GM19455 (cell line): Measurements from ENCODE around the gene DCTD.

ENCODE experiments used
- ATAC-seq: cut with Tn5 transposase; IDR thresholded peaks from one replicate; pipeline ENCODE4 v1.9.1; 2021; ENCODE audit not compliant: unreplicated experiment

DCTD gene

DNA sequence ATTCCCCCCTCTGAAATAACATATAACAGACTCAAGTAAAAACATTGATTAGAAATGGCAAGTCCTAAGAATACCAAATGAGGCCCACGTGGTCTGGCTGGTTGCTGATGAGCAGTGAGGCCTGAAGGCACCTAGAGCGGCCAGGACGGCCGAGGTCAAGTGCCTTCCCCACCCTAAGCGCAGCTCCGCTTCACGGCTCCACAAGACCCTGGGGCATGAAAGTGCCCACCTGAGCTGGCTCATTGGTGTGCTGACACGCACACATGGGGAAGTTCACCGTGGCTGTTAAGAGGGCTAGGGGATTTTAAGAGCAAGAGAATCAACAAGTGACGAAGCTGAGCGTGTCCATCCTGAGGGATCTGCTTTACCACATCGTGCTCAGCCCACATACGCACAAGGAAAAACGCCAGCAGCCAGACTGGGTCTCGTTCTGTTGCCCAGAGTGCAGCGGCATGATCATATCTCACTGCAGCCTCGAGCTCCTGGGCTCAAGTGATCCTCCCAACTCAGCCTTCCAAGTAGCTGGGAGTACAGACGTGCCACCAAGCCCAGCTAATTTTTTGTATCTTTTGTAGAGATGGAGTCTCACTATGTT, 22.4 kb downstream of the DCTD start:
- ATAC-seq, result no peak

DNA sequence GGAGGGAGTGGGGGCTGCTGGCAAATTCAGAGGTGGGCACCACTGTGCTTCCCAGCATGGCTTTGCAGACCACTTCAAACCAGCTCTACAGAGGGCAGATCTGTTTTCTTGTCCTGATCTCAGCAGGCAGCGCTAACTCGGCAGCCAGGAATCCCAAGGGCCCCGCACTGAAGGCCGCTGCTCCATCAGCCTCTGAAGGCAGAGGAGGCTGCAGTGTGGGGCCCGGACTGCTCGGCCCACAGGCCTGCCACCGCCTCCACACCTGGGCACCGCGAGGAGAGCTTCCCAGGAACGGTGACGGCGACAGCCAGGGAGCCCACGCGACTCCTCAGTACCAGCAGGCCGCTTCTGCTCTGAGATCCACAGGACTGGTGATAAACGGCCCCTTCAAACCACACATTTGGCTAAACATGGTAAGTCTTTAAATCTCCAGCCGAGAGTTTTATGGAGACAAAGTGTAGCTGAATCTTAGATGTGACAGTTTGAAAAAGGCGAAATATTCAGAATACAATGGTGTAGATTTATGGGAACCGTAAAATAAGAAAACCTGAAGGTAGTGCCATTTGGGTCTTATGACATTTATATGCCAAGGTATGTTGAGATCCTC, 23.6 kb downstream of the DCTD start:
- ATAC-seq, result no peak

DNA sequence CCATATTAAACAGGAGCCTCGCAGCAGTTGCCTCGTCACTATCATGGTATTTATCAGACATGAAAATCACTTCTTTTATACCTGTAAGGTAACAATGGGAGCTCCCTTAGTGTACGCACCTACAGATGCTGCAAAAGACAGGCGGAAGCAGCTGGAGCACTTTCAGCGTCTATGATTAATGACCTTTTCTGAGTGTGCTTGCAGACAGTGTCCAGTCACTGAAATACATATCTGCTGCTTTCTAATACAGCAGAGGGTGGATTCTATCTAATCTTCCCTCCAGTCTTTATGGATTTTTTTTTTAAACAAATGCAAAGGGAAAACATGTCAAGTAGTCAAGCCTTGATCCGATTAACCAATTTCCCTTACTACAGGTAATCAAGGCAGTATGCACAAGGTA, 24.1 kb downstream of the DCTD start:
- no peak for ATAC-seq

DNA sequence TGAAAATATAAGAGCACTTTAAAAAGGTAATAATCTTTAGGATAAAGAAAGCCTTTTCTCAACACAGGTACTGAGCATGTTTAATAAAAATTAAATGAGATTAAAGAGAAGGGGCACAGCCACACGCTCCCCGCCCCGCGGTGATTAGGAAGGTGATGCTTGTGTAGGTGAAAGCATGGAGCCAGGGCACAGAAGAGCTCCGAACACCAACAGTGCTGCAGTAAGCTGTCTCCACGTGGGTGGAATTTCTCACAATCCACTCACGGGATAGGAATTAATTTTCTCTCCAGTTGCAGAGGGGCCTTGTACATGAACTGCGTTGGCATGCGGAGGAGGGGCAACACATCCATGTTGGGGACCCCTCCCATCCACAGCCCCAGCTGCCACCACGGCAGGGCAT, 27.0 kb downstream of the DCTD start:
- ATAC-seq, result no peak

DNA sequence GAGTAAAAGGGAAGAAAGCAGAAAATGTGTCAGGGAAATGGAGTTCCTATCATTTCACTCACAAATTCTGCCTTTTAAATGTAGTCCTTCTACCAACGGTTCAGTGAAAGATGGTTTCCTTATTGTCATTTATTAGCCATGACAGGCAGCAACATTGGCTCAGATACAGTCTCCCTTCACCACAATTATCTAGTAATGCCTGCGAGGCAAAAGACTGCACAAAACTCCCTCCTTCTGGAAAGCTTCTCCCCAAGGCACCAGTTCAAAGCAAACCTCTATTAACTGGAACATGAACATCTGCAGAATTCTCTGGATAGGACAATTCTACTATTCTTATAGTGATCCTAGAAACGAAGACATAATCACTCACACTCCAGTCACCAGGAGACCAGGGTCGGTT, 28.3 kb downstream of the DCTD start:
- no peak for ATAC-seq

DNA sequence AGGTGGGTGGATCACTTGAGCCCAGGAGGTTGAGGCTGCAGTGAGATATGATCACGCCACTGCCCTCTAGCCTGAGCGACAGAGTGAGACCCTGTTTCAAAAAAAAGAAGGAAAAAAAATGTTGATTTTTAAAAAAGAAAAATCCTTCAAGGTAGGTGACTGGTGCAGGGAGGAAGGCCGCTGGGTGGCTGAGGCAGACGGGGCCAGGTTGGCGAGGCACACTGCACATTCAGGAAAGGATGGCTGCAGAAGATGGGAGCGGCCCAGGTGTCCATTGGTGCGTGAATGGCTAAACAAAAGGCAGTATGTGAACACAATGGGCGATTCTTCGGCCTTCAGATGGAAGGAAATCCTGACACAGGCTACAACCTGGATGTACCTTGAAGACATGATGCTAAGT, 30.4 kb downstream of the DCTD start:
- ATAC-seq, result no peak

DNA sequence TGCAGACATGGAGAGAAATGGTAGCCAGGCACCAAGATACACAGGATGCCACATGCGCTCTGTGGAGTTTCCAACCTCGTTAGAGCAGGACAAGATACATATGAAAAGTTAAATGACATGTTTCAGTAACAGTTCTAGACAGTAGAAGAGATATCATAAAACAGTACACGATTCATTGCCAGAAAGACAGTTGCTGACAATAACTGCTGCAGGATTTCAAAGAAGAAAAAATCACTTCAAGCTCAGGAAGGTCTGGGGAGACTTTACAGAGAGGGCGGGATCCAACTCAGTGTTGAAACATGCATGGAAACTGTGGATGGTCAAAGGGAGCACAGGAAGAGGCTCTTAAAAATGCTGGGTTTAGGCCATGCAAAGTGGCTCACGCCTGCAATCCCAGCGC, 31.0 kb downstream of the DCTD start:
- no peak for ATAC-seq

DNA sequence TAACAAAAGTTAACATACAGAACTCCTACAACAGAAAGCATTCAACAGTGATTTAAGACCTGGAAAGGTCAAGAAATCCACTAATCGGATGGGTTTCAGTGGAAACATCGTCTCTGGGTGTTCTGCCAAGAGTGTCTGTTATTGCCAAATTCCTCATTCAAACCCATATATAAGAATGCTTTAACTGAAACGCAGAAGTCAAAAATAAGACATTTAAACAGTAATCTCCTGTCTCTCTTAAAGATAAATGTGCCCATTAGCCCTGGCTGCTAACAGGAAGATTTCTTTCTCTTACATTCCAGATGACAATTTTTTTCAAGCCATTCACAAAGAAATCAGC, 31.5 kb downstream of the DCTD start:
- ATAC-seq, result no peak

DNA sequence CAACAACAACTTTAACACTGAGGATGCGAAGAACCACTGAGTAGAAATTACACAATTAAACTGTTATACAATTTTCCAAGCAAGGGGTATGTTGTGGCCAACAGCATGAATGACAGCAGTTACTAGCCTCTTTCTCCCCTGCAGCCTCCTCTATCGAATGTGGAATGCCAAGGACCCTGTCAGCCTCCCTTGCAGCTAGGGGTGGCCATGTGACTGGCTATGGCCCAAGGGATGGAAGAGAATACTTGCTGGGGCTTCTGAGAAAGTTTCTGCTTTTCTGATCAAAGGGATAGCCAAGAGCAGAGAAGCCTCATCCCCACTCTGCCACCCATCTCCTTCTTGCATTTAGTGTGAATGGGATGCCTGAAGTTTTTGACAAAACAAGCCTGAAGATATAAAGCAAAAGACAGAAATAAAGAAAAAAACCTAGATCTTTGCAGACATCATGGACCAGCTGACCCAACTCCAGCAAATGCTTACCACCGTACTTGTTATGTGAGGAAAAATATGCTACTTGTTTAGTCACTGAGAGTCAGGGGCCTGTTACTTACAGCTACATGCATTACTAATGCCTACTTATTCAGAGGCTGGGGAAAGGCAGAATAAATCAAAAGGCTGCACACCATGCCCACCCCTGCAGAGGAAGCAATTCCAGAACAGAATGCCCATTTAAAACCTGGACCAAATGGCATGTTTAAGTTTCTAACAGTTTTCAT, 32.0 kb downstream of the DCTD start:
- no peak for ATAC-seq

DNA sequence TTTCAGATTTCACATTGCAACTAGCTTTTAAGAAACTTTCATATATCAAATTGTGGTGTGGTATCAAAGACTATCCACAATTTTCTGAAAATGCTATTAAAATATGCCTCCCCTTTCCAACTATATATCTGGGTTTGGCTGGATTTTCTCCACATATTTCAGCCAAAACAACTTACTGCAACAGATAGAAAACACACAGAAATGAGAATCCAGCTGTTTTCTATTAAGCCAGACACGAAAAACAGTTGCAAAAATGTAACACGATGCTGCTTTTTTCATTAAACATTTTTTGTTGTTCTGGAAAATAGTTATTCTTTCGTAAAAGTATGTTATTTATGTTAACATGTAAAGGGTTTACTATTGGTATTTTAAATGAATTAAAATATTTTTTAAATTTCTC, 33.1 kb downstream of the DCTD start:
- no peak for ATAC-seq

DNA sequence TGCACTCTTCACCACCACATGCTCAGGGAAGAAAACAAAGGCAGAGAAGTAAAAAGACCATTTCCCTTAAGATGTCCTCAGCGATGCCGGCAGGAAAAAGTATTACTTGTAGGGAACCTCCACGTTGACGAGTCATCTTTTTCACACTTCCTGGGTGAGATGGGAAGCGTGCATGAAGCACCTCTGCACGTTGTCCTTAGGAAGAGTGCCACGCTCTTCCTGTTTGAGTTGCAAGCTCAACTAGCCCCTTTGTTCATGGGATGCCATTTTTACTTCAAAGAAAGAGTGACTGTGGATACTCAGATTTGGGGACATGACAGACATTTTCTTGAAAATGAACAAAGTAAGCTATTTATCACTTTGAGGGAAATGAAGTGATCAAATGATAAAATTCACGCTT, 33.8 kb downstream of the DCTD start:
- no peak for ATAC-seq

DNA sequence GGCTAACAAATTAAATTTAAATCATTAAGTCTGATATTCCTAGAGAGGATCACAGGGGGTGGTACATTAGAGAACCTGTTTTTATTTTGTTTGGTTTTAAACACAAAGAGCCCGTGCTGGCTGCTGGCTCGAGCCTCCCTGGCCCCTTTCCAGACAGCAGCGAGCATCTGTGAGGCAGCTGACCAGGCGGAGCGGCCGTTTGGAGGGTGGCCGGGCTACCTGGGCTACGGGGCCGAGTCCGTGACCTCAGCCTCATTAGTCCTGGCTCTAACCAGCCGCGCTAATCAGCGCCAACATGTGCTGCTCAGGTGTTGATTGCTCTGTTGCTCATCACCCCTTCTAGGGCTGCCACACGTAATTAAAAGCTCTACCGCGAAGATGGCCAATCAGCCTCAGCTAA, 35.3 kb downstream of the DCTD start:
- ATAC-seq, result no peak

DNA sequence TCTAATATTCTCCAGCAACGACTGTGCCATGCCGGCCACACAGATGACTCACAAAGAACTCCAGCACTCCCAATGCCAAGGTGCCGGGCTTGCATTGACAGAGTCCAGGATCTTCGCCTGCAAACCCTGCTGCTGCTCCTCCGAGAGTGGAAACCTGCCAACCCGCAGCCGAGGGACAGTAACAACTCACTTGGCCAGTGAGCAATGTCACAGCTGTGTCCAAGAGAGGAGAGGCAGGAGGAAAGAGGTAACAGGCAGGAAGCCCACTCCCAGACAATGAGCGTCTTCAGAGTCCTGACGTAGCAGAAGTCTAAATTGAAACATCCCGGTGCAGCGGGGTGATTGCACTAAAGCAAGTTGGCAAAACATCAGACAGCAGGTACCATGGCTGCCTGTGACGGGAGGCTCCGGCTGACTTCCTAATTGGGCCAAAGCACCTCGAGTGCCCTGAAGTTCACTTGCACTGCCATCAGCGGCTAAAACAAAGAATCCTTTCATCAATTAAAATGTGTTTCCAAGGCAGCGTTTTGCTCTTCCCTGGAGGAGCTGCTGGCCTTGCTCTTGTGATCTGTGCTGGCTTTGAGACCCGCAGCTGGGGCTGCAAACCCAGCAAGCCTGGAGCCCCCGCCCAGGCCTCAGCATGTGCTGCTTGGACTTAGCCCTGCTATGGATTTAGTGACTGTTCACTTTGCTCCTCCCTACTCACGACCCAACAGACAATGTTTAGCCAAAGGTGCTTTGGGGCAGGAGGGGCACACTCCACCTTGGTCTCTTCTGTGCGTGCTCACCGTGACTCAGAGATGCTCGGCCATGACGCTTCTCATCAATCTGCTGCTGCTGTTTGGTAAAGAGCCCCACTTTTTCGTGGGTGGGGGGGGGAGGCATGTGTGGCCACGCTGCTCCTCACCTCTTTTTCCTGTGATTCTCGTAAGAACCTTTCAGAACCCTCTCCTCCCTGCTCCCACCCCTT, 36.5 kb downstream of the DCTD start:
- ATAC-seq, result no peak

DNA sequence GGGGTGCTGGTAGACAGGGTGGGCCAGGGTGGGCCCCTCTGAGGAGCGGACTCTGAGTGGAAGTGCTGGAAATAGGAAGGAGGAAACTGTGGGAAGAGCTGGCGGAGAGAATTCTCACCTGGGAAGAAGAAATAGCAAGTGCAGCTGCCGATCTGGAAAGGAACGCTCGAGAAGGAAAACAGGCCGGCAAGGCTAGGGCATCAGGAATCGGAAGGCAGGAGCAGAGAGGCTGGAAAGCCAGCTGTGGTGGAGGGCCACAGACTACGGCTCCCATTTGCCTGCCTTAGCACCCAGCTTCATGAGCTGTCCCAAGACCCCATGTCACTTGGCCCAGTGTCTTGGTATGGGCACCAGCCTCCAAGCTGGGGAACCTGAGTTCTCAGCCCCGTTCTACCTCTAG, 37.3 kb downstream of the DCTD start:
- ATAC-seq, result no peak

DNA sequence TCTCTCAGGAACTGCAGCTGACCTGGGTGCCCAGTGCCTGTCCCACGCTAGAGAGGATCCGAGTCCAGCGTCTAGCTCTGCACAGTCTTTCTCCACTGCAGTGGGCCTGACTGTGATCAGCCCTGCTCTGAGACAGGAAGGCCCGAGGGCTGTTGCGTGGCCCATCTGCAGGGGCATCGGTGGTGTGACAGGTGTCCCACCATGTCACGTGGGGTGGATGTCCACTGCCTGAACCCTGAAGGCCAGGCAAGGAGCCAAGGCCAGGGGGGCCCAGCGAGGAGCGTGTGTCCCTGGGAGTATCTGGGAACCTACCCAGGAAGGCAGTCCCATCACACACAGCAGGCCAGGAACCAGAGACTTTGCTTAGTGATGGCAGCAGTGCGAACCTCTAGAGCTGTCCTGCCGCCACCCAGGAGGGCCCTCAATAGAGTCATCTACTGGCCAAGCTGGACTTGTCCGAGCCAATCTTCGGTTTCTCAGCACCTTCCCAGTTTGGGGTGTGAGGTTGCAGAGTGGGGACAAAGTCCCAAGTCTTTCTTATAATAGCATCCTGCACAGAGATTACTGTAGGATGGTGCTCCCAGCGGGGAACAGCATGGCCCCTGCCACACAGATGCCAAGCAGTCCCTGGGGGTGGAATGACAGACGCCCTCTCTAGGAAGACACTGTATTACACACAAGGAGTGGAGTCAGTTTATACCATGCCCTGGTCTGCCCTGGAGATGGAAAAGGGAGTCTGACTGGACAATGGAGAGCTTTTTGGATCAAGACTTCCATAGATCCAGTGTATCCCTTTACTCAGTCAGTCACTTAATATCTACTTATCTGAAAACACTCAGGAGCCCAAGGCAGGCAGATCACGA, 38.3 kb downstream of the DCTD start:
- no peak for ATAC-seq

DNA sequence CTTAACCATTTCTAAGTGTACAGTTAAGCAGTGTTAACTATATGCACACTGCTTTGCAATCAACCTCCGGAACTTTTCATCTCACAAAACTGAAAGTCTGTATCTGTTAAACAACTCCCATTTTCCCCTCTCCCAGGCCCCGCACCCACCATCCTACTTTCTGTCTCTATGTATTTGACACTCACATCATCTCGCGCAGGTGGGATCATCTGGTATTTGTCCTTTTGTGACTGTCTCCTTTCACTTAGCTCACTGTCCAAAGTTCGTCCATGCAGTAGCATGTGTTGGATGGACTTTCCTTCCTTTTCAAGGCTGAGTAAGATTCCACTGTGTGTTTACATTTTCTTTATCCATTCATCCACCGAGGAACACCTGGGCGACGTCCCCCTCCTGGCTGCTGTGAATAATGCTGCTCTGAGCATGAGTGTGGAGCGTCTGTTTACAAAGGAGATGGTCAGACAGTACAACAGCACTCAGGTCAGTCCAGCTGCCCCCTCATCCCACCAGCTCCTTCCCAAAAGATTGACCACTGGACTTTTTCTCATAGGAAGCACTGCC, 39.8 kb downstream of the DCTD start:
- no peak for ATAC-seq

DNA sequence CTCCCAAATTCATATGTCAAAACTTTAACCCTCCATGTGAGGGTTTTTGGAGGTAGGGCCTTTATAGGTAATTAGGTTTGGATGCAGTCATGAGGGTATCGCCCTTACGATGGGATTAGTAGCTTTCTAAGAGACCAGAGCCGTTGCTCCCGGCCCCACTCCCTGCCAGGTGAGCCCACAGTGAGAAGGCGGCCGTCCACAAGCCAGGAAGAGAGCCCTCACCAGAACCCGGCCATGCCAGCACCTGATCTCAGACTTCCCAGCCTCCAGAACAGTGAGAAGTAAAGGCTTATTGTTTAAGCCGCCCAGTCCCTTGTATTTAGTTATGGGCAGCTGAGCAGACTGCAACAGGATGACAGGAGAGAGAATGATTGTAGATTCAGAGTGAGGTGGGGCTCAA, 40.8 kb downstream of the DCTD start:
- ATAC-seq, result no peak

DNA sequence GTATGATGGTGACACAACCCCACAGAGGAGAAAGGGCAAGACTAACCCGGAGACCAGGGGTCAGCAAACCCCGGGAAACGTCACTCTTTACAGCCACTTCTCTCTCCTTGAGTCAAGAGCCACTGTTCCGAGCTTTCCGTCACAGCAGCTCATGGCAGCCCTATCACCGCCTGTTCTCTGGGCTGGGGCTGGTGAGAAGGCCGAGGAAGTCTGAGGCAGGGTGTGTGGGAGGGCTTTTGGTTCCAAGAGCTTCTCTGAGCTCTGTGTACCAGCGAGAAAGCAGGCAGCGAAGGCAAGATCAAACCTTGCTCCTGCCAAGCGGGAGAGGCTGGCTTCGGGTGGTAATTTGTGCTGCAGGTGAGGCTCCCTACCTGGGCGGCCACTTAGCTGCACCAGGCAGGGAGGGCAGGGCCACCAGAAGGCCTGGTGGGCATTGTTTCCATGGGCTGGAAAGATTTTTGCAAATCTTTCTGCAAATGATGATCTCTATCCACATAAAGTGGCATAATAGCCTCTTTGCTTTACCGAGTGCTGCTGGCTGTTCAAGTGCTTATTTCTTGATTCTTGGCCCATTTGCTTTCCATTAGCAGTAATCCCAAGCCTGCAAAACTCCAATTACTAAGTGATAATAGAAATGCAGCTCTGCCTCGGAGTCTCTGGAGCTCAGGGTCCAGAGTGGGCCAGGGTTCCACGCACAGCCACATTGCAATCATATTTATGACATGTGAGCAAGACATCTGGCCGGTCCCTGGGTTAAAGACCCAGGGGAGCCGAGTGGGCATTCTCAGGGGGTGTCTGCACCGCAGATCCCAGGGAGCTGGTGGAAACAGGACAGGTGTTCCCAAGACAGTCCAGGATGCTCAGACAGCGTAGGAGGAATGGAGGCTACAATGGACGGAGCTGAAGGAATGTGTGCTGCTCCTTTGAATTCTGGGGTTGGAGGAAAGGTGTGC, 41.5 kb downstream of the DCTD start:
- no peak for ATAC-seq

DNA sequence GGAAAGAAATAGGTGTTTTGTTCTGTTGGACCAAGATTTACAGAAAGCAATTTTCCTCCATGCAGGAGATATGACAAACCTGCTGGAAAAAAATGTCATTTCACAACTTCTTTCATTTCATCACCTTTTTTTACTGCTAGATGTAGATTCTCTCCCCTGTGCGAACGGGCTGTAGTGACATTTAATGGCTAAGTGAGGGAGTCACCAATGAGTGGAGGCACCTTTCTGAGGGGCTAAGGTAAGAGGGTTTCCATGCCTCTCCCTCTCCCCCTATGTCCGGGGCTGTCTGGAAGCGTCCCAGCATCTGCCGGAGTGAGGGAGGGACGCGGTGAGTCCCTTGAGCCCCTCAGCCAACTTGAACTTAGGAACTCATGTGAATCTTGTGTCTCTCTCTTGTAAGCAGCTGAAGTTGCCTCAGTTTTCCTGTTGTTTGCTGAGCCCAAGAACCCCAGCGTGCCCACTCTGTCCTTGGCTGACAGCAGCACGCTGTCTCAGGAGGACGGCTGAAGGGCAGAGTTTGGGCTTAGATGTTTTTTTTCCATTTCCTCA, 42.3 kb downstream of the DCTD start:
- no peak for ATAC-seq
